HG03571 (cell line): ENCODE data around the gene C10orf71.
A peak's percentile ranks its signal among the peaks of the same experiment; 100 is the strongest.

Source experiments
- ATAC-seq: cut with Tn5 transposase; IDR thresholded peaks from one replicate; pipeline ENCODE4 v1.9.1; 2021; ENCODE audit not compliant: unreplicated experiment

The C10orf71 gene

DNA sequence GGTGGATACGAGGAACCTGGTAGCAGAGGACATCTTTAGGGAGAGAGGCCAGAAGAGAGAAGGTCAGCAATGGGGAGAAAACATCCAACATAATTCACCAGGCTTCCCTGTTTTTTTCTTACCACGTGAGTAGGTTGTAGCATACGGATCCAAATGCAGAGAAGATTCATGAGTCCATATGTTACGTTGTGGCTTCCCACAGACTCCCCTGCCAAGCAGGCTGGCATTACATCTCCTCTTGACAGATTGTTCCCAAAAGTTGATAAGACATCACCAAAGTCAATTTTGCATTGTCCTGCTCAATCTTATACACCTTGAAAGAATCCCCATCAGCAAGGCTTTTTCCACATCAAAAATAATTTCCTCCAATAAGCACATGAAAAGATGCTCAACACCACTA lies 57.2 kb downstream of the C10orf71 start:
- no peak for ATAC-seq

DNA sequence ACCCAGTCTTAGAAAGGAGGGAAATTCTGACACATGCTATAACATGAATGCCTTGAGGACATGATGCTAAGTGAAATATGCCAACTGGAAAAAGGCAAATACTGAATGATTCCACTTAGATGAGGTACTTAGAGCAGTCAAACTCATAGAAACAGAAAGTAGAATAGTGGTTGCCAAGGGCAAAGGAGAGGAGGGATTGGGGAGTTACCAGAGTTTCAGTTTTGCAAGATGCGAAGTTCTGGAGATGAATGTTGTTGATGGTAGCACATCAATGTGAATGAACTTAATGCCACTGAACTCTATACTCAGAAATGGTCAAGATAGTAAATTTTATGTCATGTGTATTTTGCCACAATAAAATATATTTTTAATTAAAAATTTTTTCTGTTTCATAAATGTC lies 58.0 kb downstream of the C10orf71 start:
- no peak for ATAC-seq

DNA sequence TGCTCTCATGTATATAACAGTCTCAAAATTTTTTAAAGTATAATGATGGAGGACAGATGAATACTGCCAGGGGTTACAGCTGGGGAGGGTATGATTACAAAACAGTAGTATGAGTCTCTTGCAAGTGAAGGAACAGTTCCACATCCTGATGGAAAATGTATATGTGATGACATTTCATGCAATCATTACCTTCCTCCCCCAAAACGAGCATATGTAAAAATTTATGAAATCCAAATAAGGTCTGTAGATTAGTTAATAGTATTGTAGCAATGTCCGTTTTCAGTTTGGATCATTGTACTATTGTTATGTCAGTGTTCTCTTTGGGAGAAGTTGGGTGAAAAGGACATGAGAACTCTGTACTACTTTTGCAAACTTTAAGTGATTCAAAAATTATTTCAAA lies 58.9 kb downstream of the C10orf71 start:
- no peak for ATAC-seq

DNA sequence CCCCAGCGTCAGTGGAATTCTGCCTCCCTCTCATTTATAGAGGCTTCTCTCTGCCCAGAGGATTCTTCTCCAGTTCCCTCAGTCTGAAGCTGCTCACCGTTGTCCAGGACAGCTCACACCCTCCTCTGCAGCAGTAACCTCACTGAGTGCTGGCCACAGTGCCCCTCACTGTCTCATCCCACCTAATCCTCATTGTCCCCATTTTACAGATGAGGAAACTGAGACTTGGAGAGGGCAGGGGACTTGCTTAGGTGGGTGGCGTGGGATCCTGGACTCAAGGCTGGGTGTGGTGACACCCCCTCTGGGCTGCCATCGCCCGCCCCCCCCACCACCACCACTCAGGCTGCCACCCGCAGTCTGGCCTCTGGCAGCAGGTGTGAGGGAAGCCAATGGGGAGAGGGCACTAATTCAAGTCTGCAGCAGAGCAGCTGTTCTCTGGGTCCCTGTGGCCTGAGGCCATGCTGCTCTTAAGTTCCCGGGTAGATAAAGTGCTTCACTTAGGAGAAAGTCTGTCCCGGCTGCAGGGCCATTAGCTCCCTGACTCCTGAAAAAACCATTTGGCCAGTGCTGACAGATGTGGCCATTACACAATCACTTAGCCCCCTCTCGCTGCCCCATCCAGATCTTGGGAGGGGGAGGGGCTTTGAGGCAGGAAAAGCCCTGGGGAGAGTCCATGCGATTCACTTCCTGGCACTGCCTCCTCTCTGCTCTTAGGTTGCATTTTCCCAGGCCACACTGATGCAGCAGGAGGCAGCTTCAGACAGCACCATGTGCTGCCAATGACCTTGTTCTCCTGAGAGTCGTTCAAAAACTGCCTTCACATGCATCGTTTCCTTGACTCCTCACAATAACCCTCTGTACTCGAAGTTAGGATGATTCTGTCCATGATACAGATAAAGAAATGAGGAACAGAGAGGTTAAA lies 60.6 kb downstream of the C10orf71 start:
- ATAC-seq = no peak

DNA sequence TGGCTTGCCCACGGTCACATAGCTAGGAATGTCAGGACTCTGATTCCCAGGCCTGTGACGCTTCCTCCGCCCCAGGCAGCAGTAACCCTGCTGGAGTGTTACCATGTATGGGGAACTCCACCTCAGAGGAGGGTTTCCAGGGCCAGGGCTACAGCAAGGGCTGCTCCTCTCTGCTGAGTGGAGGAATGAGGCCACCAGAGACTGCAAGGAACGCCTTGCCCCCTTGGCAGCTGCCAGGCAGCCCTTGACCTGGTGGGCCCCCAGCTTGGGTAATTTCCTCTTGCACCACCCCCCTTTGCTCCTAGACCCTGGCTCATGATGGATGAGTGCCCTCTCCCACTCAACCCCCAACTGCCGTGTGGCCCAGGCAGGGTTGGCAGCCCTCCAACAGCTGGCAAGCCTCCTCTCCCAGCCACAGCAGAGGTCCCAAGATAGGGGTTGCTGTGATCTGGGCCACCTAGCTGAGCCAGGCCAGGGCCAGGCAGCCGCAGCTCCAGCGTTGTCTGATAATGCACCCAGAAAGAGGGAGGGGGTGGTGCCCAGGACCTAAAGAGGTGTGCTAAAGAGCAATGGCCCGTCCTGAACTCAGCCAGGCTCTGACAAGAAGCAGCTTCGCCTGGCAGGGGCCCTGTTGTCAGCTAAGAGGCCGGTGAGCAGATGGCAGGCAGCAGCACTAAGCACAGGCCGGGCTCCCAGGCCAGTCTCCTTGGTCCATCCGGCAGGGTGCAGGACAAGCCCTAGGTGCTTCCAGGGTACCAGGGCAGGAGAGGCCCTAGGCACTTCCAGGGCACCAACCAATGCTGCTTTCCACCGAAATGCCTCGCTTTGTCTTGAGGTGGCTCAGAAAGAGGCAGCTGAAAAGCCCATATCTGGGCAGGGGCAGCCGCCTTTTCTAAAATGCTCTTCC lies 61.6 kb downstream of the C10orf71 start:
- no peak for ATAC-seq

DNA sequence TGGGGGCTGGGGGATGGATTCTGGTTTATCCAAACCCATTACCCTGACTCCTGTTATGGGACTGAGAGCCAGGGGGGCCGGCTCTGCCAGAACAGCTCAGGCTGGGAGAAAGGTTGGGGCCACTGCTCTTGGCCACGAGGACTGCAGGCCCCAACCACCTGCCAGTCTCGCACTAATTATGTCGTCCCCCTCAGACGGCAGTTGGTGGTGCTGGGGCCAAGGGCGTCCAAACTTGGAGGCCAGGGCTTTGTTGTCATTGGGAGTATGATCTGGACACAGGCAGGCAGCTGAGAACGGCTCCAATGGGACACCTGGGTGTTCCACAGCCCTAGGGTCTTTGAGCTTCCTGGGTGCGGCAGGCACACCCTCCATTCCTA lies 62.2 kb downstream of the C10orf71 start:
- no peak for ATAC-seq

DNA sequence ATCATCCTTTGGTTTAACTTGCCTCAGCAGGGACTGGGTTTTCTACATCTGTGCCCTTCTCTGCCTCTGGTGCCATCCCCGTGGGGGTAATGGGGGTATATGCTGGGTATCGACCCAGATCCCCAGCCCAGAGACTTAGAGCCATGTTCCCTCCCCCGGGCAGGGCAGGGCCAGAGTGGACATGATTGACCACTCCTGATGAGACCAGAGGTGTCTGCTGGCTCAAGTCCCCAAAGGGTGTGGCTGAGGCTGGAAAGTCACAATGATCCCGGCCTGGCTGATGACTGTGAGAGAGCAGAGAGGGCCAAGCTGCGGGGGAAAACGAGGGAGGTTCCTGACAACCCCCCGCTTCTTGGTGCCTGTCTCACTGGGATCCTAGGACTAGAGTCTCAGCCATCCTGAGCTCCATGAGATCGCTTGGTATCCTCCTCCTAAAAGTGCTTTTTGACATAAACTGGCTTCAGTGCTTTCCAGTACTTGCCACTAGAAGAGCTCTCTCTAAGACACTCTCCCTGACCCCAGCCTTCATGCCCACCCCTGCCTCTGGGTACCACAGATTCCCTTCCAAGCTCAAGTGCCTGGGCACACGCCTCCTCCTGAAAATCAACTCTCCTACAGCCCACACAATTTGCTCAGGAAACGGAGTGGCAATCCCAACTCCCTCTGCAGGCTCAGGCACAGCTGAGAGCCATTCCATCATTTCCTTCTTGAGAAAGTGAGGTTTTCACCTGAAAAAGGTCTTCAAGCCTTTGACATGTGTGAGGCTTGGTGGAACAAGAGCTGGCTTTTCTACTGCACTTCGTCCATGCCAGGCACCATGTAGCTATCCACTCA lies 63.0 kb downstream of the C10orf71 start:
- ATAC-seq = no peak

DNA sequence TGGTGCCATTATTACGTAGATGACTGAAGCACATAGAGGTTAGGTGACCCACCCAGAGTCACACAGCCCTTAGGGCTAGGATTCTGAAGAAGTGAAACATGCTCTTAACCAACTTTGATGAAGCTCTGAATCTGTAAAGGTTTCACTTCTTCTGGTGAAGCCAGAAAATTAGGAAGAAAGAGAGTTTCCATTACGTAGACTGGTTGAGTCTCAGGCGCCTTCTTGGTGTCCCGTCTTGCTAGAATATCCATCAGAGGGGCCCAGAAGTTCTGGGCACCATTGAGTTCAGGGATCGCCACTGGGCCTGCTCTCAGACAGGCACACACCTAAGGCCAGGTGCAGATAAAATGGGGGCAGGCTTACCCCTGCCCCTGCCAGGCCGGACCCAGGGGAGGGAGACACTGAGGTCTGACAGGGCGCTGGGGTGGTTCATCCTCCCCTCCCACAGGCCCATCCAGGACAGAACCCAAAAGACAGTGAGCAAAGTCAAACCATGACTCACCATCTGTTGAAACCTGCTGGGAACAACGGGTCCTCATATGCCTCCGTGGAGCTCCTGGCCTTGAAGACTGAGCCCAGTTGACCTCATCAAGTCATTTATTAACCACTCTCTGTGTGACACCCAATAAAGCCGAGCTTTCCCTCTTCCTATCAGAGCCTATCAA lies 63.8 kb downstream of the C10orf71 start:
- ATAC-seq = peak; percentile 82

DNA sequence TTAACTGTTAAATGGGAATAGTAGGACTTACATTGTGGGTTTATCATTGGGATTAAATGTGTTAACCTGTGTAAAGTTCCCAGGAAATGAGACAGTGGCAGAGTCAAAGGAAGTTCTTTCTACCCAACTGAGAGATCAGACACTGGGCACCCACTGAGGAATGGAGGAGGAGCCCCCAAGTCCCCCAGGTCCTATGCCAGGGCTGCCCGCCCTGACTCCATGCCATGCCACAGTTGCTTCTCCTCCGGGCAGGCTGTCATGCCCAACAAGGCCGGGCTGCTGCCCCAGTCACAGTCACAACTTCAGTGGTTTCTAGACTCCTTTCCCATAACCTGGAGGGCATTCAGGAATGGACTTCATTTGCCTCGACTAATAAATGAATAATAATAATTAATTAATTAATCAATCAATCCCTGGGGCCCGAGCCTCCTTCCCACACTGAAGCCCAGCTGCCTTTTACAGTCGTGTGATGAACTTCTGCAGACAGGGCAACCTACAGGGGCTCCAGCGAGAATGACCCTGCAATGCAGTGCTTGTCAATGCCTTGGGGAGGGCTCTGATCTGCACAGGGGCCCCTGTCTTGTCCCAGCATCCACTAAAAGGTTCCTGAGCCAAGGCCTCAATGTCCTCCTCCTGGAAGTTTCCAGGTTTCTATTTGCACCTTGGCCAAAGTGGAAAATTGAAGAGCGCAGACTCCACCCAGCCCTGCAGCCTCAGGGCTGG lies 64.5 kb downstream of the C10orf71 start:
- no peak for ATAC-seq

DNA sequence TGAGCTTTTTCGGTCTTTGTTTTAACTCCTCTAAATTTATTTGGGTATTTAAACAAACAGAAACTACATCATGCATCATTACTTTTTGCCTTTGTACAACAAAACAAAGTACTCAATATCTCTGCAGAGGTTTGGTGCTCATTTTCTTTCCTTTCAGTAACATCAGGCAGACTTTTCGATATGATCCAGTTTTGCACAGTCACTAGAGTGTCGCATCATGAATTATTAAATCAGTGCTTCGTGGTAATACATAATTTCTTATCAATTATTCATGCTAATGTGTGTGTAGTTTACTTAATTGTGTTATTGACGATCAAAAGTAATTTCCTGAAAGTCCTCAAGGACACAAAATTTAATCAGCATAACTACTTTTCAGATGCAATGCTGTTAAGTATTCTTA lies 65.1 kb downstream of the C10orf71 start:
- no peak for ATAC-seq

DNA sequence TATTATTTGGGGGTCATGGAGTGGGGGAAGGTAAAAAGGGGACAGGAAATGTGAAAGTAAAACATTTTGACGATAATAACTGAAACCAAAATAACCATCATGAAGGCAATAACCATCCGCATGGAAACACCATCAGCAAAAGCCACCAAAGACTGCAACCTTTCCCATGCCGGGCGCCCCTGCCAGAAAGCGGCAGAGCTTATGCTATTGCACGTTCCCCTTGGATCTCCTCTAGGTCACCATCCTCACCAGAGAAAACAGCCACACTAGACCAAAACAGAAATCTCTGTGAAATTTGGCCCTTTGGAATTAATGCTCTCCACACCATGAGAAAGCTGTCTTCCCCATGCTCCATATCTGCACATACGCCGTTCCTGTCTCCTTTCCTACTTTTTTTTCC lies 65.8 kb downstream of the C10orf71 start:
- ATAC-seq = no peak

DNA sequence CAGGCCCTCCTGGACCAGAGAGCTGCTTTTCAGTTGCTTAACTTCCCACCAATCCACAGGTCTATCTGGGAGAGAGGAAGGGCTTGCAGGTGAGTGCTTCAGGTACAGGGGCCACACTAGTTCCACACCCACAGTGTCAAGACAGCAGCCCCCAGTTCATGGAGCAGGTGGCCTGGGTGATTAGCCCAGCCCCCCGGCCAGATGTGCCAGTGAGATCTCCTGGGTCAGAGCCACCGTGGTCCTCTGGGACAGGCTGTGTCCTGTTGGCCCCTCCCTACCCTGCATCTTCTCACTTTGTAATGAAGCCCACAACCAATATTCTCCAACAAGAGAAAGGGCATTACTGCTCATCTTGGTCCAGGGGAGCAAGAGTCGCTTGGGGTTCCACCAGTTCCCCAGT lies 66.3 kb downstream of the C10orf71 start:
- ATAC-seq = no peak

DNA sequence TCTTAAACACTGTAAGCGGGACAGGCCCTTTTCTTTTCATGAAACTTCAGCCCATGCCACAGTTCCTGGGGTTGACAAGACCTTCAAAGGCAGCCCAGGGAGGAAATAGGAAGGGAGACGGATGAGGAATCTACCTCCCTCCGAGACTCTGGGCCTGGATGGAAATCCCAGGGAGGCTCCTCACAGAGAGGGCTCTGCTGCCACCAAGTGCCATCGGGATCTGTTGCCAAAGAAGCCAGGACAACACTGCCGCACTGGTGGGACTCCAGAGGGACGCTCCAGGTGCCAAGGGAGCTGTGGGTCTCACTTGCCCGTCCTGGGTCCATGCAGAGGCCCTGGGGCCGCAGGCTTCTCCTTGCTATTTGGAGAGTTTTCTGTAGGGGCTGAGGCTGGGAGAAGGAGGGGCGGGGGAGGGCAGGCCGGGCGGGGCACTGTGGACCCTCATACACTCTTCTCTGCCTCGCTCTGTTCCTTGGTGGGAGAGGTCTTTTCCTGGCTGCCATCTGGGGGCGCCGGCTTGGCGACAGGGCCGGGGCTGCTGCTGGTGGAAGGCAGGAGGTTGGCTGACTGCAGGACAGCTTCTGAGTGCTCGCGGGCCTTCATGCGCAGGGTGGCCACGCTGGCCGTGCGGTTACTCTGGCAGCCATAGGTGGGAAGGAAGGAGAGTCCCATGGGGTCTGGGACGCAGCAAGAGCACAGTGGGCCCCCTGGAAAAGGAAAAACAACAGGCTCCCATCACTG lies 66.9 kb downstream of the C10orf71 start:
- ATAC-seq = no peak

DNA sequence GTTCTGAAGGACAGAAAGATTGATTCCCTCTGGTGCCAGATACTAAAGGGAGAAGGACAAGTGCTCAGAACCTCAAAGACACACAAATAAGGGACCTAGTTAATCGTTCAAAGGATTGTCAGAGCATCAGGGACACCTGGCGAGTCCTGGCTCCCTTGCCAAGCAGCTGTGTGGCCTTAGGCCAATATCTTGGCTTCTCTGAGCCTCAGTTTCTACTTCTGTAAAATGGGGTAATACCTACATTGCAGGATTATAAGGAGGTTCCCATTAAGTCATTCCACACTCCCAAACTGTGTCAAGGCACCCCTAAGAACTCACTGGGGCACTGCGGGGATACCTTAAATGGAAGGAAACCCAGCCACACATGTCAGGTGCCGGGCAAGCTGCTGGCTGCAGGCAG lies 67.5 kb downstream of the C10orf71 start:
- no peak for ATAC-seq

DNA sequence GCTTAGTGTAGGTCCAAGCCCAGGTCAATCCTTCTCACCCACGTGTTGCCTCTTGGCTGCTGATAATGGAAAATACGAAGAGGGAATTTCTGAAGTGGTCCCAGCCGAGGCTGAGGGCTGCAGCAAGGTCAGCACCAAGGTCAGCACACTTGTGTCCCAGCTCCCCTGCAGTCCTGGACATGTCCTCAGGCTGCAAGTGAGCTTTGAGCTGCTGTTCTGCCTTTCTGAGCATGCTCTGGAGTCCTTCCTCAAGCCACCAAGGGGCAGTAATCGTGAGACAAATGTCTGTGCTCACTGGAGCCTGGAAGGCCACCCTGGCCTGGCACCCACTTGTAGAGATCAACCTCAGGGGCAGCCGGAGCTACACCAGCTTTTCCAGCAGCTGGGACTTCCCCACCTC lies 68.6 kb downstream of the C10orf71 start:
- no peak for ATAC-seq

DNA sequence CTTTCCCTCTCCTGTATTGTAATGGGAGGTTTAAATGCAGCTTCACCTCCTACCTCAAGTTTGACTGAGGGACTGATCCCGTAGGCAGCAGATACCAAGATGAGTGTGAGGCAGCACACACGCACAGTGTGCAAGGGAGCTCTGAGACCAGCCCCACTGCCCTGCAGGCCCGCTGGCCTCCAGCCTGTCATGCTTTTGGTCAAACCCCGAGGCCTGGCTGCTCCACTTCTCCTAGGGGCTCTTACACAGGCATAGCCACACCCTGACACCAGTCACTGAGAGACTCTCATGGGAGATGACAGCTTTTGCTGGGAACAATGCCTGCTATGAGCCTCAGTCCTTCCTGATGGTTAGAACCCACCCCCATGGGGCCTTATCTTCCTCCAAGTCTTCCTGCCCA lies 69.3 kb downstream of the C10orf71 start:
- ATAC-seq = no peak

DNA sequence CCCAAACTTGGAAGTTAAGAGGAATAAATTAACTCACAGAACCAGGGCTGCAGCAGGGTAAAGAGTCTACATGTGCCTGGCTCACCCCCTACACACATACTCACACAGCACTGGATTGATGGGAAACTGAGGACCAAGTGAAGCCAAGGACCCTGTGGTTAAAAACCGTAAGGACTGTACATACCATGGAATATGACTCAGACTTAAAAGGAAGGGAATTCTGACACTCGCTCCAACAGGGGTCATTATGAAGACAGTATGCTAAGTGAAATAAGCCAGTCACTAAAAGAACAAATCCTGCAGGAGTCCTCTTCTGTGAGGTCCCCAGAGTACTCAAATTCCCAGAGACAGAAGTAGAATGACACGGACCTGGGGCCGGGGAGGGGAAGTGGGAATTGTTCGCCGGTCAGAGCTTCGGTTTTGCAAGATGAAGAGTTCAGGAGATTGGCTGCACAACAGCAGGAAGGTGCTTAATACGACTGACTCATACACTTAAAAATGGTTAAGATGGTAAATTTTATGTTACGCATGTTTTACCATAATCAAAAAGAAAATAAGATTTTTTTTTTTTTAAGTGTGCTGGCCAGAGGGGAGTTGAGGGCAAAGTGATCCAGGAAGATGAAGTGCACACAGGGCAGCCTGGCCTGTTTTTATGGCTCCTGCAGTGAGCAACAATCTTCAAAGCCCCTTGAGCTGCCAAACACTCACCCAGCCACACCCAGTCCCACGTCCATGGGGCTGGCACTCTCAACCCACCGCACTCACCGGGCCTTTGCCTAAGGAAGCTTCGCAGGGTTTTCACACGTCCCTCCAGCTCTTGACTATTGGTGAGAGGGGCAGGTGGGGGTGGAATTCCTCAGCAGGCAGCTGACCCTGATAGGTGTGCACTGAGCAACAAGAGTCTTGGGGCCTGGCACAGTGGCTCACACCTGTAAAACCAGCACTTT lies 70.5 kb downstream of the C10orf71 start:
- no peak for ATAC-seq
